ENCODE results near the gene ZNF516.

ZNF516 gene

DNA sequence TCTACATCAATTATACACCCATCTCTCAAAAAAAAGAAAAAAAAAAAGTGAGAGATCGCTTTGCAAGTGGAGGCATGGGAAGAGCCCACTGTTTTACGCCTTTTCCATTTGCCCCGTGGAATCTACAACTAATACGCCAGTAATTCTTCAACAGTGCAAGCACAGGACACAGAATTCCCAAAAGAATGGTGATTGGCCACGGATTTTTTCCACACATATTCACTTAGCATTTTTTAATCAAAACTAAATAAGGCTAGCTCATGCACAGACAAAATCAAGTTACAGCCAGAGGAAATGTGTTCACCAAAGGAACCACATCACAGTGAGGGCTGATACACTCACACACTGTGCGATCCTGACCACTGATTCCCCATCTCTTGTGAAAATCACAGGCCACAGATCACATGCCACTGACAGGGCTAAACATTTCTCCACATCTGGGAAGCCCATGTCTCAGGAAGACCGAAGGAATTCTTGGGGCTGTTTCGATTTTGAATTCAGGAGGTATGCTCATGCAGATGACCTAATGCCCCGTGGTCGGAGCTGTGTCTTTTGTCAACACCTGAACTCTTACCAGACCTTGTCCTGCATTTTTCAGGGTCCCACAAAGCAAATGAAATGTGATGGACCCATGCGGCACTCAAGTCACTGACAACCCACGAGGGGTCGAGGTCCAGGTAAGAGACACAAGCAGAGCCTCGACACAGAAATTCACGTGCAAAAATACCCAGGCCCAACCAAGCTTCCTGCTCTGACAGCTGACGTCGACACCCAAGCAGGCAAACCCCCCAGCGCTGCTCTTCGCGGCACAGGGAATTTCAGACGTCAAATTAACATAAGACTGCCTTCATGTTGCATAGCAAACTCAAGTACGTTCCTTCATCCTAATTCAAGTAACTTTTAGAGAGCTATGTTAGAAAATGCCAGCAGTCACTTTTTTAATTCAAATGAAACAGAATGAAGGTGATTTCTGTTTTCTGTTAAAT, 69.6 kb downstream of the ZNF516 start:
- no peak overlapping the region for H3K4me3 ChIP-seq (ENCODE audit: low read depth, low read length)

DNA sequence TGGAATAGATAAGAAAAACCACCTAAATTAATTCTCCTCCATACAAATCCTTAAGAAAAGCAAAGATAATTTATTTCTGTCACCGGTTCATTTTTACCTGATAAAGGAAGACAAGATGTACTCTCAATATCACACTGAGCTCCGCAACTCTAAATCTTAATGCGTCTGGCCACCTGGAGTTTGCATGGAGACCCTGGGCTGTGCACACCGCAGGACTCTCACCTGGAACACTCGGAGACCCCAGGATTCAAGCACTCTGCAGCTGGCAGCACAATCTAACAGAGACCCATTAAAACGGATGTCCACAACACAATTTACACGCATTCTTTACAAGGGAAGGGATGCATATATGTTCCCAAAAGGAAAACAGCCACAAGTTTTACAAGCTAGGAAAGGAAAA, 72.2 kb downstream of the ZNF516 start:
- no peak overlapping the region for H3K4me3 ChIP-seq (ENCODE audit: low read depth, low read length)

DNA sequence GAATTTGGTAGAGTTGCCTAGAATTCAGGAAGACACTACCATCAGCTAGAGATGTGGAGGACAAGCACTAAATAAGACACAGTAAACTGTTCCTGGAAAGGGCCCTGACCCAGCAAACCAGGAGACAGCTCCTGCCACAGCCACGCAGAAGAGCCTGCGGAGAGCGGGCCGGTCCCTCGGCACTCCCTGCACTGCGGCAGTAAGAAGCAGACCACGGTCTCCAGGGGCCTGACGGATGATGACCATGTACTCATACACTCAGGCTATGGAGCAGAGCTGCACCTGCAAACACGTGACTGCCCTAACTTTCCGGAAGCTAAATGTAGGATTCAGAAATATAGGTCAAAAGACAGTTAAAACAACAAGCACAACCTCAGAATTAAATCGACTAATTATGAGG, 72.9 kb downstream of the ZNF516 start:
- H3K4me3 ChIP-seq (ENCODE audit: low read depth, low read length): no peak overlapping the region

DNA sequence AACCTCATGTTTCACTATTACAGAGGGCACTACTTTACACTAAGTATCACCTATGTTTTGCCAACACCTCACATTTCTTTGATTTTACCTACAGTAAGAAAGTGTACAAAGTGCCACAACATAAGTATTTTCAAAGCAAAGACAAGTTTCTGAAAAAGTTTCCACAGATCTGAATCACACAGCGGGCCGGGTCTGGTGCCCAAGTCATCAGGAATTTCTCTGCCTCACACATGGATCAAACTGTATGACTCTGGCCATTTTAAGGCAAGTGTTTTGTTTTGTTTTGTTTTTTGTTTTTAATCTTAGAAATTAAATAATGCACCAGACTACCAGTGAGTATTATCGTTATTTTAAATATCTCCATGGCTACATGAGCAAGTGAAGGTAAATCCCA, 73.4 kb downstream of the ZNF516 start:
- no peak overlapping the region for H3K4me3 ChIP-seq (ENCODE audit: low read depth, low read length)

DNA sequence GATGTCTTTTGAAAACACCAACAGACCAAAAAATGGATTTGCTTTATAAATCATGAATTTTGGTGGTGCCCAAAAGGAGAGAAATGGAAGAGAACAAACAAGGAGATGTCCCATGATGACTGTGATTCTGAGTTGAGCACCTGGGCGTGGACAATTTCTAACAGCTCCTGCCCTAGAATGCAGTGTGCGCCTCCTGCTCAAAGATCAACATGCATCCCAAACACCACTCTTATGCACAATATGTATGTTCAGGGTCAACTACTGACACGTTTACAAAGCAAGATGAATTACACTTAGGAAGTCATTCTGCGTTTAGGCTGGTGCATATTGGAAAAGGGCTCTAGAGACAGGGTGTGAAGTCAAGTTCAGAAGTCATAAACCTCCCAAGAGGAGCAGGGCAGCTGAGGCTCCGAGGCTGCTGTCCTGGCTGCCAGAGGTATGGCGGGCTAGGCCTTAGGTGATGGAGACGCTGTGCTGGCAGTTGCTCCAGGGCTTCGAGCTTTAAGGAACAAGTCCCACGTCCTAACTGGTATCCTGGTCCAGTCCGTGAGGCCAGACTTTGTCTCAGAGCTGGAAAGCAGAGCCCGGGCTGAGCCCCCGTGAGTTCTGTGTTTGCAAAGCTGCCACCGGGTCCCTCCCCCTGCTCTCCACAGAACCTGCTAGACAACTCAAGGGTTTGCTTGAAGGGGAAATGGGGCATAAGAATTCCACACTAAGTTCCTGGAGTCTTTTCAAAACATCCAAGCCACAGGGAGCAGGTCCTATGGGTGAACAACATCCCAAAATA, 74.0 kb downstream of the ZNF516 start:
- H3K4me3 ChIP-seq (ENCODE audit: low read depth, low read length): no peak overlapping the region

DNA sequence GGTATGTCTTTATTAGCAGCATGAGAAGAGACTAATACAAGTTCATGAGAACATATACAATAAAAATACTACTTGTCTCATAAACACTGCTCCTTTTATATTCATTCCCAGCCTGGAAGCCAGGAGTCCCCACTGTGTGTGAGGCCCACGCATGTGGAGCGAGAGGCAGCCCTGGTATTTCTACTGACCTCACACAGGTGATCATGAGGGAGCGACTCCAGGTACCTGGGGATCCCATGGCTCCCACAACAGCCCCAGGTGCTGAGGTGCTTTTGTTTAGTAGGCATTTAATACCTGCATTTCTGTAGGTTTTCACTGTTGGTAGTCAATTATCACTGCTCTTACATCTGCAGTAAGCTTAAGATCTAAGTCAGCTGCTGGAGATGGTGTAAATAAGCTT, 75.2 kb downstream of the ZNF516 start:
- H3K4me3 ChIP-seq (ENCODE audit: low read depth, low read length): no peak overlapping the region

DNA sequence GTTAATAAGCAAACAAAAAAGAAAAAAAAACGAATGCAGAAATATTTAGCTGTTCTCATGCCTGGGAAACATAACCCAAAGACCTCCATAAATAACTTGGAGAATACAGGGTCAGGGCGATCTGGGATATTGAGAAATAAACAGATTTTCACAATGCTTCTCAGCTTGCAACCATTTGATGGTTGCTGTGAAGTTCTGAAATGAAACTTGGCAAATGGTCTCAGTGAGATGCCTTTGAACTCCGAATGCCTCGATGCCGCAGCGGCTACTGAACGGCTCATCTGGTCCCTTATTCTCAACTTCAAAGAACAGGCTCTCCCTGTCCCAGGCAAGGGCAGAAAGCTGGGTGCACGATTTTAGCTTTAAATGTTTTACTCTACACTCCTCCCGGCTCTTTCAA, 78.1 kb downstream of the ZNF516 start:
- no peak overlapping the region for H3K4me3 ChIP-seq (ENCODE audit: low read depth, low read length)

DNA sequence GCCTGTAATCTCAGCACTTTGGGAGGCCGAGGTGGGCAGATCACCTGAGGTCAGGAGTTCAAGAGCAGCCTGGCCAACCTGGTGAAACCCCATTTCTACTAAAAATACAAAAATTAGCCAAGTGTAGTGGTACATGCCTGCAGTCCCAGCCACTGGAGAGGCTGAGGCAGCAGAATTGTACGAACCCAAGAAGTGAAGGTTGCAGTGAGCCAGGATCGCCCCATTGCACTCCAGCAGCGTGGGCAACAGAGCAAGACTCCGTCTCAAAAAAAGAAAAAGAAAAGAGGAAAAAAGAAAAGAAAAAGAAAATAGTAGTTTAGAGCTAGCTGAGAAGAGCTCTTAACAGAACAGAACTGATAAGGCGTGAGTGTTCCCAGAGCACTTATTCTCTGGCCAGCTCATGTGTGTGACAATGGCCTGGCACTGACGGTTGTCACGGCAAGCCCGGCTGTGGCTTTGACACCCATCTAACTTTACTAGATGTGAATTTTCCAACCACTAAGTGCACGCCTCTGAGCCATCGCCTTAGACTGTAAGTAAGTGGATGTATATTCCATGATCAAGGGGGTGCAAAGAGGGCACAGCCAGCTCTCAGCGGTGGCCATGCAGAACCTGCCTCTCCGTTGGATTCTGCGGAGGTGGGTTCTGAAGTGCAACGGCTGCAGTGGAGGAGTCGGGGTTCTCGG, 80.0 kb downstream of the ZNF516 start:
- no peak overlapping the region for H3K4me3 ChIP-seq (ENCODE audit: low read depth, low read length)

DNA sequence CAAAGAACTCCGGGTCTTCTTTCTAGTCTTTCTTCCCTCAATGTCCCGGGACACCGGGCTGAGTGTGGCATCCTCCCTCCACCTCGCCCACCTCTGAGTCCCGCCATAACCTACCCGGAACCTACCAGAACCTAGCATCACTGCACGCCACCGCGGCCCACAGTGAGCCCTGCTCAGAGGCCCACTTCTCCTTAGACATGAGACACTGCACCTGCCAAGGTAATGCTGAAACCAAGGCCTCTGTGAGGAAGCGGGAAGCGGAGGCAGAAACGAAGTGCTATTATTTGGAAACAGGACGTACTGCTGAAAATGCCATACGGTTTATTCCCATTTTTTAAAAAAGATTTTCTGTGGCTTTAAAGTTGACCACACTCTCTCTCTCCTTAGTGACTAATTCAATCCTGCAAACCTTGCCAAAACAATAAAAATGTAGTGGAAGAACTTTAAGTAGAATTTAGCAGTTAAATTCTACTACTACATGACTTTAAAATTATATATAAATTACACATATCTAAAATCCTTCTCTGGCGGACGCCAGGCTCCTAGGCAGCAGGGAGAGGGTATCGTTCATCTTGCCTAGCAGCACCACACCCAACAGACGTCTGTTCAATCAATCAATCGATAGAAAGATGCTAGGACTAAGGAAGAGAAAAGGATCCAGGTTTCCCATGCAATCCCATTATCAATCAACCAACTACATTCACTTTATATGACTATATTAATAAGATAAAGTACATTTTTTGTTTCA, 82.0 kb downstream of the ZNF516 start:
- H3K4me3 ChIP-seq (ENCODE audit: low read depth, low read length): no peak overlapping the region

DNA sequence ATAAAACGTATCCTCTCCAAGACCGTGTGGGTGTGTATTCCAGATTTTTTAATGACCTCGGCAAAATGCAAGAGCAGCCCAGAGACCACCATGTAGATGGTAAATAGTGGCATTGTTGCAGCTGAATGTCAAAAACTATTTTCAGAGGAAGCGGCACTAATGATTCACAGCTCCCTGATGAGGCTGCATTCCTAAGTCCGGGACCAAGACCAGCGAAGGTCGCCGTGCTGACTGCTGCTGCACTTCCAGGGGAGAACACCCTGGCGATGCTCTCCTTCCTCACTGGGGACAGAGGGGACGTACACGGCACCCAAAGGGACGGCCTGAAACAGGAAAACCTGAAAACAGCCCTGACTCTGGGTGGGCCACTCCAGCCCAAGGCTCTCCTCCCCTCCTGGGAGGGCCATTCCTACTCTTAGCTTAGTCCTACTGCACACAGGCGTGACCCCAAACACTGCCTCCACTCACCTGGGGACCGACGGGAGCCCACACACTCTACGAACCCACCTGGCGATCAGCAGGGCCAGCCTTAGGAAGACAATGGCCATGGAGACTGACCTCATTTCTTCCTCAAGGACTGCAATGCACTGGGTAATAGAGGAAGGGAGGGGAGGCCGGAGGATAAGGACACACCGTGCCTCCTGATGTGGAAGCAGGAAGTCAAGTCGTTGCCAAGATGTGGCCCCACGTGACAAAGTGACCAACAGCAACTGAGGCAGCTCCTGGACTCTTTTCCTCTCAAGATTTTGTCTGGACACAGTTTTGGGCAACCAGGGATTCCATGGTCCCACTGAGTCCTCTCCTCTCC, 82.8 kb downstream of the ZNF516 start:
- no peak overlapping the region for H3K4me3 ChIP-seq (ENCODE audit: low read depth, low read length)

DNA sequence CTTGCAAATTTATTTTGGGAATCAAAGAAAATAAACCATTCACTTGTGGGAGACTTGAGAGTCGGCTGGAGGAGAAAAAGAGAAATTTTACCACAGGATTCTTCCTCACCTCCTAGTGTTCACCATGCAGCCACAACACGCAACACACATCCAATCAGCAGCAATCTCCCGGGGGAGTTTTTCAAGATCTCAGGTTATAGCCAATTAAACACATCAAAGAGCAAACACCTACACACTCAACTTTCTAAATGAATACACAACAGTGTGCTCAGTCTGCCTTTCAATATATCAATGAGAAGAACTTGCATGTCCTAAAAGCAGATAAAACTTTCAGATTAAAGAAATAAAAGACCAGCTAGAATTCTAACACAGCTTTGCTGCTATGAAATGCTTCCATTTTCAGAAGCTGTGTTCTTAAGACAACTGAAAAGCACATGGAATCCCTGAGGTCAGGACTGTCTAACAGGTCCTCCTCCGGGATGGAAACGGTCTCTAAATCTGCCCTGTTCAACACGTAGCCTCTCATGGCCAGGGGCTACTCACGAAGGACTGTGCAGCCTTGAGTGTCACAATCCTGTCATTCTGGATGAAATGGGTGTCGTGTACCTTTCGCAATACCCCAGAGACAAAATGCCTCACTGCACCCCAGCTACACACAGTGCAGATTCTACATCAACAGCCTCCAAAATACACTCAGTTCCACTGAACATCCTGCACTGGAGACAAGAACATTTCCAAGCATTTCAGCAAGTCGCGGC, 84.2 kb downstream of the ZNF516 start:
- no peak overlapping the region for H3K4me3 ChIP-seq (ENCODE audit: low read depth, low read length)

DNA sequence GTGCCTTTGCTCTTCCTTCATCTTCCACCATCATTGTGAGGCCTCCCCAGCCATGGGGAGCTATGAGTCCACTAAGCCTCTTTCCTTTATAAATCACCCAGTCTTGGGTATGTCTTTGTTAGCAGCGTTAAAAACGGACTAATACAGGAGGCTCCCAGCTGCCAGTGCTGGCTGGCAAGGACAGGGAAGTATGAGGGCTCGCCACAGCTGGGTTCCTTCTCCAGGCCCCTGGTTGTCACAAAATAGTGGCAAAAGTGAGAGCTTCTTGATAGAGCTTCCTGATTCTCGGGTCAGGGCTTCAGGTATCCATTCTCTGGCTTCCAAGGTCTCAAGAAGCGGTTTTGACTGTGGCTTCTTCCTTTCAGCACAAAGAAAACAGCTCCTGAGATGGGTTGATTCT, 85.0 kb downstream of the ZNF516 start:
- H3K4me3 ChIP-seq (ENCODE audit: low read depth, low read length): no peak overlapping the region

DNA sequence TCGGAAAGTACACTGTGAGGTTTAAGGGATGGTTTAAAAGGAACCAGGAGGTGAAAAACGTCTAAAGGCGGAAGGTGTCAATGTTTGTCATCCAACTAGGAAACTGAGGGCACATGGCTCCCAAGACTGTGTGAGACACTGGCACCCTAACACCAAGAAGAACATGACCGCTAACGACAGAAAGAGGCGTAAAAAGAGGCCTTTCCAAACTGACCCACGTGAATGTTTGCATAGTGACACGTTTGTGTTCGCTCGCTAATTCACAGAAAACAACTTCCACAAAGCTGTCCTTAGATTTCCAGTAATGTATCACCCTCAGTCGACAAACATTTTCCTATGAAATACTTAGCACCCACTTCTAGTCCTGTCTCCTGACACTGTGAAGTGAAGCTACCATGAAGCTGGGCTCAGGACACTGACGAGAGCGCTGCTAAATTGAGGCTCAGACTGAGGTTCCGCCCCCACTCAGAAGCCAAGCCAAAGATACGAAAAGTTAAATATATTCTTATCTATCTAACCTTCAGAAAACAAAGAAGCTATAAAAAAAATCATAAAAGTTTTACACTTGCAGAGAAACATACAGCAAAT, 86.5 kb downstream of the ZNF516 start:
- no peak overlapping the region for H3K4me3 ChIP-seq (ENCODE audit: low read depth, low read length)

DNA sequence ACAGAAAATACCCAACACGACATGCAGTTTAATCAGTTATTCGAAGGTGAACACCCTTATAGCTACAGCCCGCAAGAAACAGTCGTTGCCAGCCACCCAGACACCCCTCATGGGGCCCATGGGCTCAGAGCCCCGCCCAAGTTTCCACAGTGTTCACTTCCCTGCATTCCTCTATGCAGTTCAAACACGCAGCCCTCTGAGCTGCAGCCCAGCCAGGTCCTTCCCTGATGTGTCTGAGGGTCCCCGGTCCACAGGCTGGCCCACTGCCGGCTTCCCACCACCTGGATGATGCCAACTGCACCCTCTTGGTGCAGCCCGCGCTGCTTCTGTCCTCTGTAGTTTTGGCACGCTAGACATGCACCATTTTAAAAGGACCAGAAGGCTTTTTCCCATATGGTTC, 87.4 kb downstream of the ZNF516 start:
- H3K4me3 ChIP-seq (ENCODE audit: low read depth, low read length): no peak overlapping the region

DNA sequence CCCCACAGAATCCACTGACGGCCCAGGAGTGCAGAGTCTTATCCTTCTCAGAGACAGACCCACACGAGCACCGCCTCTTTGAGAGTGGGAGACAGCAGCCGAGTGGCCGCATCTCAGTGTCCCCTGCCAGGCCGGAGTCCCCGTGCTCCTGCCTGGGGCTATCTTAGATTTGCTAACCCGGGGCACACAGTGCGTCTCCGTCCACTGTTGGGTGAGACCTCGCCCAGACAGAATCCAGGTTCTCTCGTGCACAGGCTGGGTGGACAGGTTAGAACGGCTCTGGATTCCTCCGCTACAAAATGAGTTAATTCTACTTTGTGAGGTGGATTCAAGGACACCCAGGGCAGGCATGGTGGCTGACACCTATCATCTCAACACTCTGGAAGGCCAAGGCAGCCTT, 88.3 kb downstream of the ZNF516 start:
- H3K4me3 ChIP-seq (ENCODE audit: low read depth, low read length): no peak overlapping the region

DNA sequence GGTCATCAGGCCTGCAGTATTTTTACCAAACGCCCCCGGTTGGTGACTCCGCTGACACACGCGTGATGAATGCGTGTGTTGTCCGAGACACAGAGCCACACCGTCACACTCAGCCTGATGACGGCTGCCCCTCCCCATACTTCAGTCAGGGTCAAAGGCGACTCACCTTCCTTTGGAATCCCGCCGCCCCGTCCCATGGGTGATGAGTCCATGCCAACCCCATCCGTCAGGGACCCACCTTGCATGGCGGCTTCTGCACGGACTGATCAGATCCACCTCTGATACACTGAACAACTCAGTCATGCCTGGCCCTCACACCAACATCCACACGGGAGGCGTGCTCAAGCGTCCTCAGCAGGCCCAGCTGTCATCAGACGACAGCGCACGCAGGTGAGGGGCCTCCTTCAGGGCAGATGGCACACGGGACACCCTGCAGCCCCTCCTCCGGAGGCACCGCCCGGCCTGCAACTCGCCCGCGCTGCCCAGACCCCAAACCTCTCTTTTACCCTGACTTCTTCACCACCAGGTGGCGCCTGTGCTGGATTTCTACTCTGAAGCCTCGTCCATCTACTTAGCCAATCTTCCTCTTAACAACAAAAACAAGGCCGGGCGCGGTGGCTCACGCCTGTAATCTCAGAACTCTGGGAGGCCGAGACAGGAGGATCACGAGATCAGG, 89.2 kb downstream of the ZNF516 start:
- H3K4me3 ChIP-seq (ENCODE audit: low read depth, low read length): no peak overlapping the region

DNA sequence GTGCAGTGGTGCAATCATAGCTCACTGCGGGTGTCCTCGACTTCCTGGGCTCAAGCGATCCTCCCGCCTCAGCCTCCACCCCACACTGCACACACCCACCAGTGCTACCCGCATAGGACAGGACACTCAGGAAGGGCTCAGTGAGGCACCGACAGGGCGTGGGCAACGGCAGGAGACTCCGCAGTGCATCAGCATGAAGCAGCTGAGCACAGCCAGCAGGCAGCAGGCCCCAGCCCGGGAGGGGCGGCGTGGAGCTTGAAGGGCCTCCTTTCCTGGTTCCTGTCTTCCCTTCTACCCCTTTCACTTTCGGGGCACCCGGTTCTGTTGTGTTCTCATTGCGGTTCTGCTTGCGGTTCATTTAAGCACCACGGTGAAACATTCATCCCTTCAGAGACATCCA, 89.8 kb downstream of the ZNF516 start:
- no peak overlapping the region for H3K4me3 ChIP-seq (ENCODE audit: low read depth, low read length)

DNA sequence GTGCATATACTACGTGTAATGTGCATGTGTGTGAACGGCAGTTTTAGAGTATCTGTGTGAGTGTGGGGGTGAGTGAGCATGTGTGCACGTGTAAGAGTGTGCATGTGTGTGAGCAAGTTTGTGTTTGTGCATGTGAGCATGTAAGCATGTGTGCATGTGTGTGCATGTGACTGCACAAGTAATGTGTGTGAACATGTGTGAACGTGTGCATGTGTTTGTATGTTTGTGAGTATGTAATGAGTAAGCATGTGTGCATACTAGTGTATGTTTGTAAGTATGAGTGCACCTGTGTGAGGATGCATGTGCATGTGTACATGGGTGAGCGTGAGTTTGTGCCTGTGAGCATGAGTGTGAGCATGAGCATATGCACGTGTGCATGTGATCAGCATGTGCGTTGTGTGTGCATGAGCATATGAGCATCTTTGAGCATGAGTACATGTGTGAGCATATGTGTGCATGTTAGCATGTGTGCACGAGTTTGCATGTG, 90.7 kb downstream of the ZNF516 start:
- no peak overlapping the region for H3K4me3 ChIP-seq (ENCODE audit: low read depth, low read length)
